Common myeloid progenitor, CD34-positive (primary cell): ENCODE results near the gene BRF1.

Experiments used
- CTCF ChIA-PET: fragments of 350-600 bp; sonication (Branson Sonifier 250); formaldehyde crosslinking; loops from one replicate; lab custom pipeline; 2021; ENCODE audit warnings: antibody characterized with exemption; lab: Charles Lee
- POLR2A ChIA-PET: fragments of 350-600 bp; sonication (Branson Sonifier 250); formaldehyde crosslinking; loops from one replicate; lab custom pipeline; 2021; ENCODE audit warnings: antibody characterized with exemption; lab: Charles Lee
- DNase-seq, 3 donors: peaks; one replicate each; pipeline versions ENCODE4 v3.0.0 to v3.0.0-alpha.2; 2013
- H3K27ac ChIP-seq, 2 experiments: 1 replicate in 1 of 2; 2 replicates in 1 of 2; pipeline ENCODE4 v1.7.0; 2013; ENCODE audit warnings: inconsistent platforms in 2 of 2, low read length in 2 of 2, mild to moderate bottlenecking in 2 of 2, low read depth in 1 of 2, moderate library complexity in 1 of 2; ENCODE audit not compliant: severe bottlenecking in 2 of 2, insufficient read depth in 1 of 2, poor library complexity in 1 of 2
- H3K27me3 ChIP-seq, 5 experiments: replicated peaks in 2 of 5; 1 replicate in 3 of 5; 2 replicates in 2 of 5; pipeline versions ENCODE4 v1.6.1 to v1.7.0; 2013; ENCODE audit warnings: low read length in 4 of 5, mild to moderate bottlenecking in 2 of 5, moderate library complexity in 2 of 5, inconsistent platforms in 1 of 5; ENCODE audit not compliant: insufficient read depth in 5 of 5, control insufficient read depth in 4 of 5
- H3K36me3 ChIP-seq, 4 experiments: 1 replicate in 2 of 4; 2 replicates in 2 of 4; pipeline versions ENCODE4 v1.6.1 to v1.7.0; 2013; ENCODE audit warnings: low read length in 3 of 4, control low read depth in 1 of 4, mild to moderate bottlenecking in 1 of 4; ENCODE audit not compliant: control insufficient read depth in 4 of 4, insufficient read depth in 4 of 4
- H3K4me1 ChIP-seq, 4 experiments: 1 replicate in 3 of 4; 2 replicates in 1 of 4; pipeline versions ENCODE4 v1.6.1 to v1.7.1; 2013; ENCODE audit warnings: low read length in 3 of 4, mild to moderate bottlenecking in 3 of 4, control low read depth in 1 of 4, inconsistent platforms in 1 of 4, moderate library complexity in 1 of 4; ENCODE audit not compliant: control insufficient read depth in 4 of 4, insufficient read depth in 4 of 4; ENCODE audit errors: control extremely low read depth in 1 of 4
- H3K4me3 ChIP-seq, 7 experiments: 1 replicate in 4 of 7; 2 replicates in 3 of 7; pipeline versions ENCODE4 v1.5.1 to v1.7.0; 2013; ENCODE audit warnings: mild to moderate bottlenecking in 7 of 7, low read length in 6 of 7, moderate library complexity in 6 of 7, inconsistent platforms in 2 of 7, low read depth in 2 of 7, control low read depth in 1 of 7; ENCODE audit not compliant: insufficient read depth in 4 of 7, control insufficient read depth in 1 of 7; ENCODE audit errors: extremely low read depth in 1 of 7
- H3K9me3 ChIP-seq, 5 experiments: 1 replicate in 4 of 5; 2 replicates in 1 of 5; pipeline versions ENCODE4 v1.6.1 to v1.7.1; 2013; ENCODE audit warnings: low read length in 4 of 5, mild to moderate bottlenecking in 2 of 5, inconsistent platforms in 1 of 5, low read depth in 1 of 5, moderate library complexity in 1 of 5; ENCODE audit not compliant: control insufficient read depth in 4 of 5, insufficient read depth in 2 of 5; ENCODE audit errors: control extremely low read depth in 1 of 5
- WGBS: methylation state at CpG from one replicate; pipeline ENCODE4 v1.1.5; 2013; ENCODE audit not compliant: insufficient coverage; 5-methylcytosine and 5-hydroxymethylcytosine counted together

BRF1 gene

DNA sequence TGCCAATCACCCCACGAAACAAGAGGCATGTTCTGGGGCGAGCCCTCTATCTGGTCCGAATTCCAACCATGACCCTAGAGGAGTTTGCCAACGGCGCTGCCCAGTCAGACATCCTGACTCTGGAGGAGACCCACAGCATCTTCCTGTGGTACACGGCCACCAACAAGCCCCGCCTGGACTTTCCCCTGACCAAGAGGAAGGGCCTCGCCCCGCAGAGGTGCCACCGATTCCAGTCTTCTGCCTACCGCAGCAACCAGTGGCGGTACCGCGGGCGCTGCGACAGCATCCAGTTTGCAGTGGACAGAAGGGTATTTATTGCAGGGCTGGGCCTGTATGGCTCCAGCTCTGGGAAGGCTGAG is 50.8 kb downstream of the BRF1 start:
- Histone ChIP-seq H3K27ac (no peak overlapping the region), H3K4me1 (peaks cover 0 to 18% (median 10%) of the 10 kb centered on the region in 4 experiments), H3K4me3 (no peak overlapping the region), H3K36me3 (peaks cover 0 to 64% (median 37%) of the 10 kb centered on the region in 4 experiments), H3K9me3 (no peaks in the 10 kb centered on the region), H3K27me3 (no peaks in the 10 kb centered on the region)
- no peak for DNase-seq
- POLR2A ChIA-PET = no interaction called here
- WGBS = 97% methylated on average over 16 of the region's 16 CpGs
- CTCF ChIA-PET = interaction anchor here (0.8 to 1.4 kb wide), 6 partner anchors 11 to 102 kb away, joined by 3 to 4 read pairs (median 4); no protein-coding TSS in a partner anchor

DNA sequence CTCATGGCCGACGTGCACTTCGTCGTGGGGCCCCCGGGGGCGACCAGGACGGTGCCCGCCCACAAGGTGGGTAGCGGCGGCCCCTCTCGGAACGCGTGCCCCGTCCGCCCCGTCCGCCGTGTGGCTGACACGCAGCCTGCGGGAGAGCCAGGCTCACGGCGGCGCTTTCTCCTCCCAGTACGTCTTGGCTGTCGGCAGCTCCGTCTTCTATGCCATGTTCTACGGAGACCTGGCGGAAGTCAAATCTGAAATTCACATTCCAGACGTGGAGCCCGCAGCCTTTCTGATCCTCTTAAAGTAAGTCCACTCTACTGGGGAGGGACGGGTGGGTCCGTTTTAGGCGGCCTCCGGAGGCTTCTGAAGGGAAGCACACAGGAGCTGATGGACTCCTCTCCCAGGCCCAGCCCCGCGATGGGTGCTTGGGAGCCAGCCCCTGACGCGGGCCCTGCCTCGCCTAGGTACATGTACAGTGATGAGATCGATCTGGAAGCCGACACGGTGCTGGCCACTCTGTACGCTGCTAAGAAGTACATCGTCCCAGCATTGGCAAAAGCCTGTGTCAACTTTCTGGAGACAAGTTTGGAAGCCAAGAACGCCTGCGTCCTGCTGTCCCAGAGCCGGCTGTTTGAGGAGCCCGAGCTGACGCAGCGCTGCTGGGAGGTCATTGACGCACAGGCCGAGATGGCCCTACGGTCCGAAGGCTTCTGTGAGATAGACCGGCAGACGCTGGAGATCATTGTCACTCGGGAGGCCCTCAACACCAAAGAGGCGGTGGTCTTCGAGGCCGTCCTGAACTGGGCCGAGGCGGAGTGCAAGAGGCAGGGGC is 51.4 kb downstream of the BRF1 start:
- peaks cover 0 to 18% (median 10%) of the 10 kb centered on the region in 4 experiments for H3K4me1 ChIP-seq
- no peak overlapping the region for H3K27ac ChIP-seq
- 81% methylated on average over 62 of the region's 62 CpGs for WGBS
- peaks cover 0 to 64% (median 42%) of the 10 kb centered on the region in 4 experiments for H3K36me3 ChIP-seq
- DNase-seq = no peak
- no peaks in the 10 kb centered on the region for H3K9me3 ChIP-seq
- H3K27me3 ChIP-seq = no peaks in the 10 kb centered on the region
- POLR2A ChIA-PET = interaction anchor here (1.4 to 1.5 kb wide), 2 partner anchors 42 to 51 kb away, joined by 3 to 6 read pairs; partner anchors contain the start of gene BRF1
- CTCF ChIA-PET = interaction anchor here (0.8 to 1.6 kb wide), 5 partner anchors 11 to 103 kb away, joined by 3 to 5 read pairs (median 4); no protein-coding TSS in a partner anchor
- H3K4me3 ChIP-seq = peak overlapping the region in 5 of 7 experiments; percentile 37 to 73 (median 46)

- H3K4me3 ChIP-seq = peak within 1 kb of the TSS; percentile 37 to 83 (median 62)
- WGBS = 4% methylated on average over 47 of the region's 130 CpGs
- DNase-seq = peak; percentile 86 to 95 (median 94)
- CTCF ChIA-PET = interaction anchor here (0.7 to 1.7 kb wide), 6 partner anchors 12 to 100 kb away, joined by 3 to 5 read pairs (median 4); no protein-coding TSS in a partner anchor
- H3K4me1 ChIP-seq = peaks cover 0 to 15% (median 10%) of the 10 kb centered on the region in 4 experiments
- no peaks in the 10 kb centered on the region for H3K9me3 ChIP-seq
- POLR2A ChIA-PET = interaction anchor here (0.6 to 1.5 kb wide), 4 partner anchors 42 to 65 kb away, joined by 3 to 8 read pairs (median 4); partner anchors contain the start of genes BRF1 and PACS2
- peaks cover 0 to 67% (median 48%) of the 10 kb centered on the region in 4 experiments for H3K36me3 ChIP-seq
- H3K27ac ChIP-seq = peak within 1 kb of the TSS in 1 of 2 experiments; percentile 34
- no peaks in the 10 kb centered on the region for H3K27me3 ChIP-seq
Measured at GRCh38 chr14:105248368-105249181, 52.2 kb downstream of the BRF1 start, which contains the start of gene BTBD6. Gene BTBD6 (plus strand): TSS chr14:105248533. CDS start chr14:105248712, 179 bp downstream.

GRCh38 chr14:105247715-105248367 is 53.0 kb downstream of the BRF1 start:
- no peaks in the 10 kb centered on the region for H3K27me3 ChIP-seq
- 49% methylated on average over 40 of the region's 42 CpGs for WGBS
- POLR2A ChIA-PET = interaction anchor here (0.6 to 1.5 kb wide), 4 partner anchors 43 to 66 kb away, joined by 3 to 8 read pairs (median 4); partner anchors contain the start of genes BRF1 and PACS2
- H3K4me1 ChIP-seq = peaks cover 0 to 15% (median 10%) of the 10 kb centered on the region in 4 experiments
- peak overlapping the region; percentile 17 to 83 (median 62) for H3K4me3 ChIP-seq
- CTCF ChIA-PET = interaction anchor here (0.6 to 1.7 kb wide), 6 partner anchors 20 to 101 kb away, joined by 3 to 5 read pairs (median 4); no protein-coding TSS in a partner anchor
- peaks cover 0 to 62% (median 44%) of the 10 kb centered on the region in 4 experiments for H3K36me3 ChIP-seq
- peak overlapping the region in 1 of 2 experiments; percentile 34 for H3K27ac ChIP-seq
- no peak for DNase-seq
- H3K9me3 ChIP-seq = no peaks in the 10 kb centered on the region

GRCh38 chr14:105247026-105247425 is 53.8 kb downstream of the BRF1 start:
- H3K4me1 ChIP-seq = peaks cover 0 to 15% (median 10%) of the 10 kb centered on the region in 4 experiments
- no peak overlapping the region for H3K27ac ChIP-seq
- peaks cover 0 to 56% (median 38%) of the 10 kb centered on the region in 4 experiments for H3K36me3 ChIP-seq
- no peak overlapping the region for H3K4me3 ChIP-seq
- no peak for DNase-seq
- WGBS = 94% methylated on average over 16 of the region's 16 CpGs
- ChIA-PET POLR2A (interaction anchor here (1.3 kb wide), 1 partner anchor 46 kb away, joined by 8 read pairs; no protein-coding TSS in a partner anchor), CTCF (interaction anchor here (0.6 to 1.7 kb wide), 4 partner anchors 8 to 67 kb away, joined by 3 to 5 read pairs (median 4); no protein-coding TSS in a partner anchor)
- no peaks in the 10 kb centered on the region for H3K9me3 ChIP-seq
- no peaks in the 10 kb centered on the region for H3K27me3 ChIP-seq

GRCh38 chr14:105244334-105244733 is 56.5 kb downstream of the BRF1 start:
- H3K27ac ChIP-seq = no peak overlapping the region
- whole genome bisulfite sequencing = 100% methylated on average over 1 of the region's 10 CpGs
- peaks cover 0 to 43% (median 33%) of the 10 kb centered on the region in 4 experiments for H3K36me3 ChIP-seq
- no peak for DNase-seq
- CTCF ChIA-PET = no interaction called here
- POLR2A ChIA-PET = no interaction called here
- H3K27me3 ChIP-seq = no peaks in the 10 kb centered on the region
- H3K9me3 ChIP-seq = no peaks in the 10 kb centered on the region
- H3K4me3 ChIP-seq = no peak overlapping the region
- H3K4me1 ChIP-seq = peaks cover 0 to 12% (median 10%) of the 10 kb centered on the region in 4 experiments
